ENCODE measurements around the gene ARHGEF10L. TPM values are rescaled to one million over a fixed set of nuclear protein-coding genes. Genes with fewer than 3 reads are reported as not detected.

The ARHGEF10L gene
- polyA plus RNA-seq, 2 donors: 39.1 to 64.4 TPM

GRCh38 chr1:17655169-17655568 lies 115.7 kb downstream of the ARHGEF10L start:
- H3K4me3 ChIP-seq (ENCODE audit: low read depth in 1 of 2, low read length in 2 of 2): no peak overlapping the region
- WGBS, 2 donors: 96 to 100% methylated on average over 1 of the region's 1 CpG
- peaks cover 10 to 76% of the 10 kb centered on the region in 2 donors for H3K36me3 ChIP-seq (ENCODE audit: control insufficient read depth in 2 of 2, insufficient read depth in 2 of 2, low read length in 1 of 2)
- H3K4me1 ChIP-seq (ENCODE audit: control insufficient read depth in 2 of 2, insufficient read depth in 2 of 2, low read length in 1 of 2): no peaks in the 10 kb centered on the region
- no peak overlapping the region for H3K27ac ChIP-seq (ENCODE audit: low read depth in 2 of 2, low read length in 1 of 2)
- H3K9me3 ChIP-seq (ENCODE audit: control insufficient read depth in 2 of 2, insufficient read depth in 1 of 2, low read depth in 1 of 2, low read length in 1 of 2): no peaks in the 10 kb centered on the region
- no peaks in the 10 kb centered on the region for H3K27me3 ChIP-seq (ENCODE audit: control insufficient read depth in 1 of 2, insufficient read depth in 2 of 2, low read length in 2 of 2)

- H3K27ac ChIP-seq (ENCODE audit: low read depth in 2 of 2, low read length in 1 of 2): no peak overlapping the region
- 86 to 88% methylated on average over 15 of the region's 15 CpGs for WGBS, 2 donors
- no peaks in the 10 kb centered on the region for H3K9me3 ChIP-seq (ENCODE audit: control insufficient read depth in 2 of 2, insufficient read depth in 1 of 2, low read depth in 1 of 2, low read length in 1 of 2)
- no peak overlapping the region for H3K4me3 ChIP-seq (ENCODE audit: low read depth in 1 of 2, low read length in 2 of 2)
- peaks cover 10 to 78% of the 10 kb centered on the region in 2 donors for H3K36me3 ChIP-seq (ENCODE audit: control insufficient read depth in 2 of 2, insufficient read depth in 2 of 2, low read length in 1 of 2)
- H3K4me1 ChIP-seq (ENCODE audit: control insufficient read depth in 2 of 2, insufficient read depth in 2 of 2, low read length in 1 of 2): no peaks in the 10 kb centered on the region
- H3K27me3 ChIP-seq (ENCODE audit: control insufficient read depth in 1 of 2, insufficient read depth in 2 of 2, low read length in 2 of 2): no peaks in the 10 kb centered on the region
These were observed 116.4 kb downstream of the ARHGEF10L start for GRCh38 chr1:17655922-17656321.

GRCh38 chr1:17657436-17657835 lies 117.9 kb downstream of the ARHGEF10L start:
- H3K9me3 ChIP-seq (ENCODE audit: control insufficient read depth in 2 of 2, insufficient read depth in 1 of 2, low read depth in 1 of 2, low read length in 1 of 2): no peaks in the 10 kb centered on the region
- H3K4me1 ChIP-seq (ENCODE audit: control insufficient read depth in 2 of 2, insufficient read depth in 2 of 2, low read length in 1 of 2): no peaks in the 10 kb centered on the region
- 88 to 92% methylated on average over 13 of the region's 13 CpGs for WGBS, 2 donors
- no peak overlapping the region for H3K4me3 ChIP-seq (ENCODE audit: low read depth in 1 of 2, low read length in 2 of 2)
- peaks cover 10 to 71% of the 10 kb centered on the region in 2 donors for H3K36me3 ChIP-seq (ENCODE audit: control insufficient read depth in 2 of 2, insufficient read depth in 2 of 2, low read length in 1 of 2)
- no peaks in the 10 kb centered on the region for H3K27me3 ChIP-seq (ENCODE audit: control insufficient read depth in 1 of 2, insufficient read depth in 2 of 2, low read length in 2 of 2)
- H3K27ac ChIP-seq (ENCODE audit: low read depth in 2 of 2, low read length in 1 of 2): no peak overlapping the region

GRCh38 chr1:17658837-17659236 lies 119.3 kb downstream of the ARHGEF10L start:
- Histone ChIP-seq H3K27ac (ENCODE audit: low read depth in 2 of 2, low read length in 1 of 2) (no peak overlapping the region), H3K4me1 (ENCODE audit: control insufficient read depth in 2 of 2, insufficient read depth in 2 of 2, low read length in 1 of 2) (no peaks in the 10 kb centered on the region), H3K27me3 (ENCODE audit: control insufficient read depth in 1 of 2, insufficient read depth in 2 of 2, low read length in 2 of 2) (no peaks in the 10 kb centered on the region), H3K4me3 (ENCODE audit: low read depth in 1 of 2, low read length in 2 of 2) (no peak overlapping the region), H3K36me3 (ENCODE audit: control insufficient read depth in 2 of 2, insufficient read depth in 2 of 2, low read length in 1 of 2) (peaks cover 10 to 69% of the 10 kb centered on the region in 2 donors), H3K9me3 (ENCODE audit: control insufficient read depth in 2 of 2, insufficient read depth in 1 of 2, low read depth in 1 of 2, low read length in 1 of 2) (no peaks in the 10 kb centered on the region)
- 77 to 87% methylated on average over 6 of the region's 6 CpGs for WGBS, 2 donors

- Histone ChIP-seq H3K36me3 (ENCODE audit: control insufficient read depth in 2 of 2, insufficient read depth in 2 of 2, low read length in 1 of 2) (peaks cover 17 to 67% of the 10 kb centered on the region in 2 donors), H3K27ac (ENCODE audit: low read depth in 2 of 2, low read length in 1 of 2) (no peak overlapping the region), H3K4me3 (ENCODE audit: low read depth in 1 of 2, low read length in 2 of 2) (no peak overlapping the region), H3K27me3 (ENCODE audit: control insufficient read depth in 1 of 2, insufficient read depth in 2 of 2, low read length in 2 of 2) (no peaks in the 10 kb centered on the region), H3K4me1 (ENCODE audit: control insufficient read depth in 2 of 2, insufficient read depth in 2 of 2, low read length in 1 of 2) (no peaks in the 10 kb centered on the region), H3K9me3 (ENCODE audit: control insufficient read depth in 2 of 2, insufficient read depth in 1 of 2, low read depth in 1 of 2, low read length in 1 of 2) (no peaks in the 10 kb centered on the region)
- 63 to 64% methylated on average over 15 of the region's 15 CpGs for WGBS, 2 donors
These were observed 122.2 kb downstream of the ARHGEF10L start for GRCh38 chr1:17661546-17662157.

GRCh38 chr1:17662296-17662695 lies 122.8 kb downstream of the ARHGEF10L start:
- Histone ChIP-seq H3K36me3 (ENCODE audit: control insufficient read depth in 2 of 2, insufficient read depth in 2 of 2, low read length in 1 of 2) (peaks cover 17 to 68% of the 10 kb centered on the region in 2 donors), H3K9me3 (ENCODE audit: control insufficient read depth in 2 of 2, insufficient read depth in 1 of 2, low read depth in 1 of 2, low read length in 1 of 2) (no peaks in the 10 kb centered on the region), H3K27me3 (ENCODE audit: control insufficient read depth in 1 of 2, insufficient read depth in 2 of 2, low read length in 2 of 2) (no peaks in the 10 kb centered on the region), H3K4me1 (ENCODE audit: control insufficient read depth in 2 of 2, insufficient read depth in 2 of 2, low read length in 1 of 2) (no peaks in the 10 kb centered on the region), H3K27ac (ENCODE audit: low read depth in 2 of 2, low read length in 1 of 2) (no peak overlapping the region), H3K4me3 (ENCODE audit: low read depth in 1 of 2, low read length in 2 of 2) (no peak overlapping the region)
- WGBS, 2 donors: 92% methylated on average over 10 of the region's 10 CpGs

GRCh38 chr1:17662786-17663185 lies 123.3 kb downstream of the ARHGEF10L start:
- H3K4me1 ChIP-seq (ENCODE audit: control insufficient read depth in 2 of 2, insufficient read depth in 2 of 2, low read length in 1 of 2): no peaks in the 10 kb centered on the region
- no peaks in the 10 kb centered on the region for H3K27me3 ChIP-seq (ENCODE audit: control insufficient read depth in 1 of 2, insufficient read depth in 2 of 2, low read length in 2 of 2)
- H3K27ac ChIP-seq (ENCODE audit: low read depth in 2 of 2, low read length in 1 of 2): no peak overlapping the region
- 84 to 87% methylated on average over 9 of the region's 9 CpGs for WGBS, 2 donors
- H3K4me3 ChIP-seq (ENCODE audit: low read depth in 1 of 2, low read length in 2 of 2): no peak overlapping the region
- H3K36me3 ChIP-seq (ENCODE audit: control insufficient read depth in 2 of 2, insufficient read depth in 2 of 2, low read length in 1 of 2): peaks cover 15 to 69% of the 10 kb centered on the region in 2 donors
- H3K9me3 ChIP-seq (ENCODE audit: control insufficient read depth in 2 of 2, insufficient read depth in 1 of 2, low read depth in 1 of 2, low read length in 1 of 2): no peaks in the 10 kb centered on the region

- Histone ChIP-seq H3K27me3 (ENCODE audit: control insufficient read depth in 1 of 2, insufficient read depth in 2 of 2, low read length in 2 of 2) (no peaks in the 10 kb centered on the region), H3K36me3 (ENCODE audit: control insufficient read depth in 2 of 2, insufficient read depth in 2 of 2, low read length in 1 of 2) (peaks cover 12 to 68% of the 10 kb centered on the region in 2 donors), H3K9me3 (ENCODE audit: control insufficient read depth in 2 of 2, insufficient read depth in 1 of 2, low read depth in 1 of 2, low read length in 1 of 2) (no peaks in the 10 kb centered on the region), H3K4me1 (ENCODE audit: control insufficient read depth in 2 of 2, insufficient read depth in 2 of 2, low read length in 1 of 2) (no peaks in the 10 kb centered on the region), H3K27ac (ENCODE audit: low read depth in 2 of 2, low read length in 1 of 2) (no peak overlapping the region), H3K4me3 (ENCODE audit: low read depth in 1 of 2, low read length in 2 of 2) (no peak overlapping the region)
- WGBS, 2 donors: 85 to 89% methylated on average over 5 of the region's 5 CpGs
These were observed 124.1 kb downstream of the ARHGEF10L start for GRCh38 chr1:17663646-17664045.

- Histone ChIP-seq H3K4me1 (ENCODE audit: control insufficient read depth in 2 of 2, insufficient read depth in 2 of 2, low read length in 1 of 2) (no peaks in the 10 kb centered on the region), H3K4me3 (ENCODE audit: low read depth in 1 of 2, low read length in 2 of 2) (no peak overlapping the region), H3K27me3 (ENCODE audit: control insufficient read depth in 1 of 2, insufficient read depth in 2 of 2, low read length in 2 of 2) (no peaks in the 10 kb centered on the region), H3K36me3 (ENCODE audit: control insufficient read depth in 2 of 2, insufficient read depth in 2 of 2, low read length in 1 of 2) (peaks cover 7 to 62% of the 10 kb centered on the region in 2 donors), H3K27ac (ENCODE audit: low read depth in 2 of 2, low read length in 1 of 2) (no peak overlapping the region), H3K9me3 (ENCODE audit: control insufficient read depth in 2 of 2, insufficient read depth in 1 of 2, low read depth in 1 of 2, low read length in 1 of 2) (no peaks in the 10 kb centered on the region)
- WGBS, 2 donors: 74 to 82% methylated on average over 6 to 11 of the region's 11 CpGs
These were observed 124.8 kb downstream of the ARHGEF10L start for GRCh38 chr1:17664322-17664721.

- Histone ChIP-seq H3K9me3 (ENCODE audit: control insufficient read depth in 2 of 2, insufficient read depth in 1 of 2, low read depth in 1 of 2, low read length in 1 of 2) (no peaks in the 10 kb centered on the region), H3K27me3 (ENCODE audit: control insufficient read depth in 1 of 2, insufficient read depth in 2 of 2, low read length in 2 of 2) (no peaks in the 10 kb centered on the region), H3K4me3 (ENCODE audit: low read depth in 1 of 2, low read length in 2 of 2) (no peak overlapping the region), H3K4me1 (ENCODE audit: control insufficient read depth in 2 of 2, insufficient read depth in 2 of 2, low read length in 1 of 2) (peaks cover 0 to 1% of the 10 kb centered on the region in 2 donors), H3K27ac (ENCODE audit: low read depth in 2 of 2, low read length in 1 of 2) (no peak overlapping the region), H3K36me3 (ENCODE audit: control insufficient read depth in 2 of 2, insufficient read depth in 2 of 2, low read length in 1 of 2) (peaks cover 7 to 60% of the 10 kb centered on the region in 2 donors)
- 83 to 91% methylated on average over 8 of the region's 8 CpGs for WGBS, 2 donors
These were observed 125.6 kb downstream of the ARHGEF10L start for GRCh38 chr1:17665054-17665453.

All from esophagus (tissue), 2 donors.